HuH-7.5 (cell line): Measurements from ENCODE around the gene DCAF17.
"Not testable (repeated sequence)": the region's sequence is repeated elsewhere in the genome, so short reads cannot be mapped to it uniquely, and the experiment has no call there.

ENCODE experiments used
- DNase-seq: peaks from one replicate; pipeline ENCODE4 v3.0.0; 2011; ENCODE audit warnings: low spot score

The DCAF17 gene

GRCh38 chr2:171410624-171411023 lies 23.4 kb upstream of the DCAF17 start:
- DNase-seq = no peak

DNA sequence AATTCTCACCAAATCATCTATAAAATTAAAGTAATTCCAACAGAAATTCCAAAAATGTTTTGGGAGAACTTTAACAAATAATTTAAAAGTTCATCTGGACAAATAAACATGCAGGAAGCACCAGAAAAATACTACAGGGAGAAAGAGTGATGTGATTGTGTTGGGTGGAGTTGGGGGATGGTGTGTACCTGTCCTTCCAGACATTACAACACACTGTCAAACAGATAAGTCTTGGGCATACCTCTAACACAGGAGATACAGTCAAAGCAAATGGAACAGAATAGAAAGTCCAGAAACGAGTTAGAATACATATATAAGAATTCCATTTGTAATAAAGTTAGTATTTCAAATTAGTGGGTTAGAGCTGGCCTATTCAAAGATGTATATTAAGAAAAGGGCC lies 22.8 kb upstream of the DCAF17 start:
- DNase-seq = no peak

GRCh38 chr2:171411791-171412483 lies 22.1 kb upstream of the DCAF17 start:
- no peak for DNase-seq

DNA sequence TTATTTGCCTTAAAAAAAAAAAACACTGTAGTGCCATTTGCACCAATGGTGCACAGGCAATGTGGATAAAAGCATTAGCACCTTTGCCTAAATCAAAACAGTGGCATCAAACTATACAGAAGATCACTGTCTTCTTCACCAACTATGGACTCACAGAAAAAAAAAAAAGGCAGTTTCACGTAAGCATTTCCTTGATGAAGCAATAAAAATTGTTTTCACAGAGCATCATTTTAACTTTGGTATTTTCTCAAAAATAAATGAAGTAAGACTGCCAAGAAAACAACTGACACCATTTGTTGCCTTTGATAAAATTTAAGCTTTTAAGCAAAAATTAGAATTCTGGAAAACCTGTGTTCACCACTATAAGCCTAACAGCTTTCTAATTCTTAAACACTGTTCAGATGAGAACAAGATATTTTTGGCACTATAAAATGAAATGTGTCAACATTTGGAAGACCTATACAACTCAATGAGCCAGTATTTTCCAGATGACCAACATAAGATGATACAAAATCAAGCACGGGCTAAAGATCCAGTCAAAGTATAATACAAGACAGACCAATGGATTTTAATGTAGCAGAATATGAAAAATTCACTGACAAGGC lies 21.4 kb upstream of the DCAF17 start:
- DNase-seq = no peak

DNA sequence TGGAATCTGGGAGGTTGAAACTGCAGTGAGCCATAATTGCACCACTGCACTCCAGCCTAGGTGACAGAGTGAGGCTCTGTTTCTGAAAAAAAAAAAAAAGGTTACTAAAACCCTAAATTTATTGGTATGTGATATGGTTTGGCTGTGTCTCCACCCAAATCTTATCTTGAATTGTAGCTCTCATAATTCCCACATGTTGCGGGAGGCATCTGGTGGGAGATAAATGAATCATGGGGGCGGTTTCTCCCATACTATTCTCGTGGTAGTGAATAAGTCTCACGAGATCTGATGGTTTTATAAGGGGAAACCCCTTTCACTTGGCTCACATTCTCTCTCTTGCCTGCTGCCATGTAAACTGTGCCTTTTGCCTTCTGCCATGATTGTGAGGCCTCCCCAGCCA lies 19.4 kb upstream of the DCAF17 start:
- DNase-seq = not testable (repeated sequence)

GRCh38 chr2:171416009-171416926 lies 17.8 kb upstream of the DCAF17 start:
- peak; percentile 54 for DNase-seq

- DNase-seq = no peak
Measured at GRCh38 chr2:171419333-171419732, 14.7 kb upstream of the DCAF17 start.

DNA sequence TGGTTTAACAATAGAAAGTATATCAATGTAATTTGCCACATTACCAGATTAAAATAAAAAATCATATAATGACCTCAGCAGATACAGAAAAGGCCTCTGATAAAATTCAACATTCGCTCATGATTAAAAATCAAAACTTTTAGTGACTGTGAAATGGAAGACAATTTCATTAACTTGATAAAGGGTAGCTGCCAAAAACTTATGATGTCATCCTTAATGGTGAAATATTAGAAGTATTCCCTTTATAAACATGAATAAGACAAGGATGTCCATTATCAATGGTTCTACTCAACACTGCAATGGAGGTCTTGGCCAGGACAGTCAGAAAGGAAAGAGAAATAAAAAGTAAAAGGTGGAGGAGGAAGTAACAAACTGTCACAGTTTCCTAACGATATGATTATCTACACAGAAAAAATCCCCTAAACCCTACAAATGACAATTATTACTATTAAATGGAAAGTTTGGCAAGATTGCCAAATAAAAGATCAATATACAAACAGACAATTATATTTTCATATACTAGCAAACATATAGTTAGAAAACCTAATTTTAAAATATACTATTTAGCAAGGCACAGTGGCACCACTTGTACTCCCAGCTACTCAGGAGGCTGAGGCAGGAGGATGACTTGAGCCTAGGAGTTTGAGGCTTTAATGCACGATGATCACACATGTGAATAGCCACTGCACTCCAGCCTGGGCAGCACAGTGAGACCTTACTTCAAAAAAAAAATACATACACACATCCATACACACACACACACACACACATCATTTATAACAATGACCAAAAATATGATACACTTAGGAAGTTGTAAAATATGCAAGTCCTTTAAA lies 13.1 kb upstream of the DCAF17 start:
- DNase-seq = no peak

DNA sequence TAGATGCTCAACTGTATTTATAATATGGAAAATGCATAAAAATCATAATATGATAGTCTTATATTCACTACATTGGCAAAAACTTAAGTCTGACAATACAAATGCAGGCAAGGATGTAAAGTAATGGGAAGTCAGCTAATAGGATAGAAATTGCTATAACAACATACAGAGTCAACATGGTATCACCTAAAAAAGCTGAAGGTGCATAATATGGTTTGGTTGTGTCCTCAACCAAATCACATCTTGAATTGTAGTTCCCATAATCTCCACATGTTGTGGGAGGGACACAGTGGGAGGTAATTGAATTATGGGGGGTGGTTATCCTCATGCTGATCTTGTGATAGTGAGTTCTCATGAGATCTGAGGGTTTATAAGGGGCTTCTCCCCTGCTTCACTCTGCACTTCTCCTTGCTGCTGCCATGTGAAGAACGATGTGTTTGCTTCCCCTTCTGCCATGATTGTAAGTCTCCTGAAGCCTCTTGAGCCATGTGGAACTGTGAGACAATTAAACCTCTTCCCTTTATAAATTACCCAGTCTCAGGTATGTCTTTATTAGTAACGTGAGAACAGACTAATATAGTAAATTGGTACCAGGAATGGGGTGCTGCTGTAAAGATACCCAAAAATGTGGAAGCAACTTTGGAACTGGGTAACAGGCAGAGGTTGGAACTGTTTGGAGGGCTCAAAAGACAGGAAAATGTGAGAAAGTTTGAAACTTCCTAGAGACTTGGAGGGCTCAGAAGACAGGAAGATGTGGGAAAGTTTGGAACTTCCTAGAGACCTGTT lies 11.1 kb upstream of the DCAF17 start:
- not testable (repeated sequence) for DNase-seq

- no peak for DNase-seq
Measured at GRCh38 chr2:171430516-171431410, 3.3 kb upstream of the DCAF17 start.

GRCh38 chr2:171431677-171432167 lies 2.3 kb upstream of the DCAF17 start:
- no peak for DNase-seq

- no peak for DNase-seq
Measured at GRCh38 chr2:171432206-171432968, 1.6 kb upstream of the DCAF17 start.

DNA sequence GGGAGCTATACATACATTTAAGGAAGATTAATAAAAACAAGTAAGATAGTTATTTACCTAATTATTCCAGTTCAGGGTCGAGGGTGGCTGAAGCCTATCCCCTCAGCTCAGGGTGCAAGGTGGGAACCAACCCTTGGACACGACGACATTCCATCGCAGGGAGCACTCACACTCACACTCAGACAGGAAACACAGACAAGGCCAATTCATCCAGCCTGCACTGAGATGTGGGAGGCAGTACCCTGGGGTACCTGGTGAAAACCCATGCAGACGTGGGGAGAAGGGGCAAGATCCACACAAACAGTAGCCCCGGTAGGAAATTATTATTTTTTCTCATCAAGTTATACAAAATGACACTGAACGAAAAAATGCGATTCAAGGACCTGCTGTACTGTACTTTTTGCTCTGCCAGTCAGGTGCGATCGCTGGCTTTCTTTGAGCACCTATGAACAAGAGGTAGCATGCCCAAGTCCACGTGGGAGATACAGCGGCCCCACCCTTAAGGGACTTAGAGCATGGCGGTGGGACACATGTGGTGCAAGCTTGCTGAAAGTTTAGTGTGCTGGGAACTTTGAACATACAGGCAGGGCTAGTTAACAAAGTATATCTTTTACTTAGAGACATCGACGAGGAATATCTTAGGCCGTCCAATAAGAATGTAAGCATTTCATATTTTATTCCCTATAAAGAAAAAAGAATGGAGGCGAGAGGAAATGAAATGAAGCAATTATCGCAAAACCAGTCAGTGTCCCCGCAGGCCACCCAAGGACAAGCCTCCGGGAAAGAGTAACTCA lies 860 bp upstream of the DCAF17 start:
- peak; percentile 32 for DNase-seq

GRCh38 chr2:171433763-171434012 lies 338 bp upstream of the DCAF17 start, which contains the start of gene METTL8:
Gene METTL8, minus strand, starts transcription at chr2:171433990. Its CDS starts 41,805 bp downstream, at chr2:171392185.
- no peak for DNase-seq

DNA sequence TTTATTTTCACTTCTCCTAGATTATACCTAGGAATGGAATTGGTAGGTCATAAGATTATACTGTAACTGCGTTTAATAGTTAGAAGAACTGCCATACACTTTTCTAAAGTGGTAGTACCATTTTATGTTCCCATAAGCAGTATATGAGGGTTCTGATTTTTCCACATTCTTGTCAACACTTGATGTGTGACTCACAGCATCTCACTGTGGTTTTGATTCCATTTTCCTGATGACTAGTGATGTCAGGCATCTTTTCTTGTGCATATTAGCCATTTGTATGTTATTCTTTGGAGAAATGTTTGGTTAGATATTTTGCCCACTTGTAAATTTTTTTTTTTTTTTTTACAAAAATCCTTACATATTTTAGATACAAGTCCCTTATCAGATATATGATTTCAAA lies 2.3 kb downstream of the DCAF17 start:
- DNase-seq = no peak

DNA sequence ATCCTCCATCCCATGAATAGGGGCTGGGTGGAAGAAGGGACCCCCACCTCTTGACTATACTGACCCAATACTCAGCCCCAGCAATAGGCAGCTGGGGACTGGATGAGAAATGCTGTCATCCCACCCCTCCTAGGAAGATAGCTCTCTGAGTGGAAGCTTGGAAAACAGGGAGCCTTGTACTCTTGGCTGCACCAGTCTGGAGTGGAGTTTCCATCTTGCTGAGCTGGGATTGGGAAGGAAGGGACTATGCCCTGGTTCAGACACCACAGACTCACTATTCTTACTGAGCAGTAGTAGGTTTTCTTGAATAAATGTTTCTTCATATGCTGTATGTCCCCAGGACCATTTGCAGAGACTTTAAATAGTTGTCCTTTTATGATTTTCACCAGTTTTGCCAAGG lies 7.4 kb downstream of the DCAF17 start:
- no peak for DNase-seq

DNA sequence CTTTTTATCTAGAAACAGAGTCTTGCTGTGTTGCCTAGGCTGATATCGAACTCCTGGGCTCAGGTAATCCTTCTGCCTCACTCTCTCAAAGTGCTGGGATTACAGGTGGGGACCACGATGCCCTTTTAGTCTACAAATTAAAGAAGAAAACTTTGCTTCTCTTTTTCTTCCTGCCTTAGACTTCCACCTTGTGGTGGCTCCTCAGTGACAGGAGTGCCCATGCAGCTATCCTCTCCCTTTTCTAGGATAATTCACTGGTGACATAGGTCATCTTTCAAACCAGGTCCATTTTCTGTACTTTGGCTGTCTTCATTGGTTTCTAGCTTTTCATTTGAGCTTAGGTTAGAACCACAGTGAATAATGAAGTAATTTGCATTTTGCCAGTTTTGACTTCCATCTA lies 13.6 kb downstream of the DCAF17 start:
- DNase-seq = no peak

DNA sequence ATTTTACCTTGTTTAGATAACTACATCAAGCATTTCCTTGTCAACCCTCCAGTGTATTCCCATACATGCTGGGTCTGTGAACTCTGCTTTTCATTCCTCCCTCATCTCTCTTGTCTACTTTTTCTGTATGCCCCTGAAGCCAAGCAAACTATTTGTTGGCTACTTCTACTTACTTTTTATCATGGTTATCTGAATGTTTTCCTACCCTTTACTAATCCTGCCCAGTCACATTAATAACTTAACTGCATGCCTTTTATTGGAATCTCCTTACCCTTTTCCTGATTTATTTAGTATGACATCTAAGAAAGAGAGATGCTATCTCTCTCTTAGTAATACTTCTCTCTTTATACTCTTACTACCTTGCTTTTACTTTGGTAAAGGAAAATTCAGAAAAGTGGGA lies 17.0 kb downstream of the DCAF17 start:
- DNase-seq = no peak

DNA sequence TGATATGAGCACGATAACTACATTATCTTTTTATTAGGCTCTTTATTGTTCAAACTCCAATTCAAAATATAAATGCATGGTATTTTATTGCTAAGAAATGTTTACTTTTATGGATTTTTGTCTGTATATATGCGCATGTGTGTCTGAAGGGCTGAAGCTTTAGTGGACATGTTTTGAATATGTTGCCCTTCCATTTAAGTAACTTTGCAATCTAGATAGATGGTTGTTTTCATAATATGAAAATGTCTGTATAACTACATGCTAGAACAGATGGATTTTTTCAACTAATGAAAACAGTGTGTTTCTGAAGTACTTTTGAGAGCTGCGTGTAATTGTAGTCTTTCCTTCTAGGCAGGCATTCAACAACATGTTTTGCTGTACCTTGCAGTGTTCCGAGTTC lies 18.7 kb downstream of the DCAF17 start:
- no peak for DNase-seq
